HCT116 (cell line): ENCODE results near the gene RNF175. TPM values are rescaled to one million over a fixed set of nuclear protein-coding genes. Genes with fewer than 3 reads are reported as not detected.

Experiments
- ATAC-seq: fragments of 200-7000 bp; cut with Tn5 transposase; 2 replicates; pipeline ENCODE4 v1.9.1; 2020; ENCODE audit warnings: mild to moderate bottlenecking, moderate library complexity
- BruUV-seq: library from RNA; stranded (reverse); fragments of 400-500 nt; replicated peaks from 2 replicates; lab custom pipeline; 2021; lab: Mats Ljungman, UMichigan
- CTCF ChIA-PET: fragments of 300-600 bp; sonication (Branson Sonifier 250); formaldehyde crosslinking; loops from one replicate; lab custom pipeline; 2021; ENCODE audit warnings: antibody characterized with exemption; lab: Charles Lee
- POLR2A ChIA-PET: fragments of 300-600, 350-600 bp; sonication (Branson Sonifier 250); formaldehyde crosslinking; loops from one replicate; lab custom pipeline; 2021; ENCODE audit warnings: antibody characterized with exemption; lab: Charles Lee
- RAD21 ChIA-PET, 2 experiments: fragments of 300-600 bp; sonication (Branson Sonifier 250); formaldehyde crosslinking; loops; one replicate each; lab custom pipeline; 2023; ENCODE audit warnings: low total read pairs in 2 of 2; ENCODE audit not compliant: uncharacterized antibody in 2 of 2, unreplicated experiment in 2 of 2, low non-redundant PET in 1 of 2; lab: Charles Lee
- DNase-seq: peaks from one replicate; pipeline ENCODE4 v3.0.0-alpha.2; 2010; ENCODE audit warnings: low read depth, low spot score
- H2AFZ ChIP-seq: fragments of 200-600 bp; shearing (Covaris generic), sonication (generic); 2 replicates; pipeline ENCODE4 v1.6.1; 2017; ENCODE audit warnings: low read depth, mixed run types, mixed read lengths, antibody characterized with exemption, low read length; ENCODE audit not compliant: poor library complexity, severe bottlenecking
- H3K27ac ChIP-seq: 2 replicates; pipeline ENCODE4 v1.5.1; 2012; ENCODE audit warnings: low read depth, low read length
- H3K27me3 ChIP-seq: fragments of 200-600 bp; sonication (generic); 2 replicates; pipeline ENCODE4 v1.6.1; 2016; ENCODE audit warnings: mixed run types, low read length, mixed read lengths; ENCODE audit not compliant: insufficient read depth
- H3K36me3 ChIP-seq, 2 experiments: fragments of 200-500 bp in 1 of 2; fragments of 200-600 bp in 1 of 2; sonication (Bioruptor generic) in 1 of 2; sonication (generic) in 1 of 2; 2 replicates each; pipeline versions ENCODE4 v1.5.1 to v1.6.1; 2014 to 2016; ENCODE audit warnings: low read length in 2 of 2, inconsistent platforms in 1 of 2, mixed read lengths in 1 of 2, mixed run types in 1 of 2; ENCODE audit not compliant: insufficient read depth in 2 of 2, control insufficient read depth in 1 of 2
- H3K4me1 ChIP-seq, 2 experiments: fragments of 200-600 bp in 1 of 2; sonication (generic) in 1 of 2; 2 replicates each; pipeline versions ENCODE4 v1.5.1 to v1.6.1; 2012 to 2017; ENCODE audit warnings: low read length in 2 of 2, inconsistent platforms in 1 of 2, mild to moderate bottlenecking in 1 of 2, mixed read lengths in 1 of 2, mixed run types in 1 of 2, moderate library complexity in 1 of 2; ENCODE audit not compliant: insufficient read depth in 2 of 2, control insufficient read depth in 1 of 2
- H3K4me2 ChIP-seq: fragments of 200-600 bp; sonication (generic); 2 replicates; pipeline ENCODE4 v1.6.1; 2017; ENCODE audit warnings: mixed run types, low read length, mixed read lengths
- H3K4me3 ChIP-seq, 2 experiments: fragments of 200-600 bp in 1 of 2; sonication (generic) in 1 of 2; replicated peaks in 1 of 2; 2 replicates each; pipeline ENCODE4 v1.5.1; 2011 to 2016; ENCODE audit warnings: low read length in 2 of 2, control low read depth in 1 of 2, low read depth in 1 of 2, mild to moderate bottlenecking in 1 of 2, mixed read lengths in 1 of 2, mixed run types in 1 of 2
- H3K79me2 ChIP-seq: fragments of 200-600 bp; sonication (generic); 2 replicates; pipeline ENCODE4 v1.6.1; 2017; ENCODE audit warnings: mild to moderate bottlenecking, mixed run types, low read length, moderate library complexity, mixed read lengths; ENCODE audit not compliant: insufficient read depth
- H3K9ac ChIP-seq: fragments of 200-600 bp; sonication (generic); 2 replicates; pipeline ENCODE4 v1.6.1; 2016; ENCODE audit warnings: low read length, mixed read lengths
- H3K9me2 ChIP-seq: fragments of 200-600 bp; sonication (generic), shearing (Covaris generic); 2 replicates; pipeline ENCODE4 v1.6.1; 2017; ENCODE audit warnings: mixed run types, mild to moderate bottlenecking, moderate library complexity; ENCODE audit not compliant: insufficient read depth
- H3K9me3 ChIP-seq, 2 experiments: fragments of 200-500 bp in 1 of 2; fragments of 200-600 bp in 1 of 2; sonication (Bioruptor generic) in 1 of 2; sonication (generic) in 1 of 2; 2 replicates each; pipeline ENCODE4 v1.6.1; 2014 to 2017; ENCODE audit warnings: low read length in 2 of 2, mixed read lengths in 2 of 2, inconsistent platforms in 1 of 2, low read depth in 1 of 2, mild to moderate bottlenecking in 1 of 2, mixed run types in 1 of 2, moderate library complexity in 1 of 2; ENCODE audit not compliant: control insufficient read depth in 1 of 2, insufficient read depth in 1 of 2
- H4K20me1 ChIP-seq: fragments of 200-600 bp; sonication (generic), shearing (Covaris generic); 2 replicates; pipeline ENCODE4 v1.6.1; 2017; ENCODE audit warnings: mixed run types, mild to moderate bottlenecking, moderate library complexity; ENCODE audit not compliant: insufficient read depth
- CBX3 ChIP-seq: IDR thresholded peaks from 2 replicates; pipeline ENCODE4 v1.6.1; 2012; ENCODE audit warnings: low read depth
- FOSL1 ChIP-seq: IDR thresholded peaks from 2 replicates; pipeline ENCODE4 v1.6.1; 2012; ENCODE audit warnings: low read depth
- SIN3A ChIP-seq: IDR thresholded peaks from 2 replicates; pipeline ENCODE4 v1.6.1; 2012; ENCODE audit warnings: low read depth
- SRF ChIP-seq: IDR thresholded peaks from 2 replicates; pipeline ENCODE4 v1.6.1; 2012; ENCODE audit warnings: low read depth
- ZFX ChIP-seq: fragments of 450-650 bp; IDR thresholded peaks from 2 replicates; pipeline ENCODE4 v1.6.1; 2017
- ZNF274 ChIP-seq: fragments of 200-500 bp; sonication (Bioruptor generic); IDR thresholded peaks from 2 replicates; pipeline ENCODE4 v1.6.1; 2014; ENCODE audit warnings: mild to moderate bottlenecking, low read depth, low read length, inconsistent platforms
- intact Hi-C: fragments of 100-400 bp; cut with micrococcal nuclease; formaldehyde crosslinking; loops from 2 replicates; pipeline ENCODE4 v1.10.0; 2022
- total RNA-seq: library from RNA; stranded (reverse); gene quantifications from one replicate; pipeline ENCODE4 v1.2.1, GENCODE V29; 2021; ENCODE audit not compliant: unreplicated experiment
- TF ChIP-seq, protein P1 (sequence below): IDR thresholded peaks from 2 replicates; pipeline ENCODE4 v1.6.1; 2012
- TF ChIP-seq, protein P2 (sequence below), 3 experiments: fragments of 200-600 bp in 1 of 3; sonication (generic) in 1 of 3; IDR thresholded peaks in 2 of 3; conservative IDR thresholded peaks in 1 of 3; 2 replicates each; pipeline ENCODE4 v1.5.1; 2012 to 2017; ENCODE audit warnings: low read depth in 2 of 3, low read length in 2 of 3, antibody characterized with exemption in 1 of 3, borderline replicate concordance in 1 of 3, control low read depth in 1 of 3, mild to moderate bottlenecking in 1 of 3, mixed read lengths in 1 of 3, mixed run types in 1 of 3, moderate library complexity in 1 of 3; ENCODE audit not compliant: insufficient read depth in 1 of 3
- TF ChIP-seq, protein P3 (sequence below): IDR thresholded peaks from 2 replicates; pipeline ENCODE4 v1.6.1; 2011; ENCODE audit warnings: mild to moderate bottlenecking, low read length, moderate library complexity; ENCODE audit not compliant: insufficient replicate concordance; ENCODE audit errors: extremely low read depth

Gene RNF175
- total RNA-seq, 1 experiment from 2014 or later: not detected

DNA sequence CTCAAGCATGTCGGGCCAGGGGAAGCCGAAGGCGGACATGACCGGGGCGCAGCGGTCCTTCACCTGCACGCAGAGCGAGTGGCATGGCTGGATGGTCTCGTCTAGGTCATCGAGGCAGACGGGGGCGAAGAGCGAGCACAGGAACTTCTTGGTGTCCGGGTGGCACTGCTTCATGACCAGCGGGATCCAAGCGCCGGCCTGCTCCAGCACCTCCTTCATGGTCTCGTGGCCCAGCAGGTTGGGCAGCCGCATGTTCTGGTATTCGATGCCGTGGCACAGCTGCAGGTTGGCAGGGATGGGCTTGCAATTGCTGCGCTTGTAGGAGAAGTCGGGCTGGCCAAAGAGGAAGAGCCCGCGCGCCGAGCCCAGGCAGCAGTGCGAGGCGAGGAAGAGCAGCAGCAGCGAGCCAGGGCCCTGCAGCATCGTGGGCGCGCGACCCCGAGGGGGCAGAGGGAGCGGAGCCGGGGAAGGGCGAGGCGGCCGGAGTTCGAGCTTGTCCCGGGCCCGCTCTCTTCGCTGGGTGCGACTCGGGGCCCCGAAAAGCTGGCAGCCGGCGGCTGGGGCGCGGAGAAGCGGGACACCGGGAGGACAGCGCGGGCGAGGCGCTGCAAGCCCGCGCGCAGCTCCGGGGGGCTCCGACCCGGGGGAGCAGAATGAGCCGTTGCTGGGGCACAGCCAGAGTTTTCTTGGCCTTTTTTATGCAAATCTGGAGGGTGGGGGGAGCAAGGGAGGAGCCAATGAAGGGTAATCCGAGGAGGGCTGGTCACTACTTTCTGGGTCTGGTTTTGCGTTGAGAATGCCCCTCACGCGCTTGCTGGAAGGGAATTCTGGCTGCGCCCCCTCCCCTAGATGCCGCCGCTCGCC, 28.8 kb upstream of the RNF175 start, which contains the start of gene SFRP2:
TSS of gene SFRP2 (minus strand) at position 671 of the 864 bp plus-strand sequence. CDS start at position 423, 248 bp downstream.
- intact Hi-C loops: loop anchor here (5.0 kb wide), 2 partner anchors 234 to 719 kb away; no protein-coding TSS in a partner anchor
- Histone ChIP-seq H4K20me1 (no peaks in the 10 kb centered on the region), H3K36me3 (no peaks in the 10 kb centered on the region), H3K9me3 (no peaks in the 10 kb centered on the region), H3K79me2 (no peaks in the 10 kb centered on the region), H2AFZ (no peak within 1 kb of the TSS), H3K27me3 (peaks cover 7% of the 10 kb centered on the region; the same call in 1 of the 2 replicates), H3K9ac (no peak within 1 kb of the TSS), H3K27ac (no peak within 1 kb of the TSS), H3K4me1 (no peaks in the 10 kb centered on the region), H3K4me3 (no peak within 1 kb of the TSS), H3K4me2 (no peak within 1 kb of the TSS), H3K9me2 (no peaks in the 10 kb centered on the region)
- POLR2A ChIA-PET: no interaction called here
- TF ChIP-seq ZFX (no peak), FOSL1 (no peak), ZNF274 (no peak)
- TF ChIP-seq, protein P1, sequence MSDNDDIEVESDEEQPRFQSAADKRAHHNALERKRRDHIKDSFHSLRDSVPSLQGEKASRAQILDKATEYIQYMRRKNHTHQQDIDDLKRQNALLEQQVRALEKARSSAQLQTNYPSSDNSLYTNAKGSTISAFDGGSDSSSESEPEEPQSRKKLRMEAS: no peak
- RAD21 ChIA-PET: no interaction called here
- no peak for ATAC-seq
- CTCF ChIA-PET: no interaction called here
- no peak for DNase-seq
- BruUV-seq: no TSS peak

DNA sequence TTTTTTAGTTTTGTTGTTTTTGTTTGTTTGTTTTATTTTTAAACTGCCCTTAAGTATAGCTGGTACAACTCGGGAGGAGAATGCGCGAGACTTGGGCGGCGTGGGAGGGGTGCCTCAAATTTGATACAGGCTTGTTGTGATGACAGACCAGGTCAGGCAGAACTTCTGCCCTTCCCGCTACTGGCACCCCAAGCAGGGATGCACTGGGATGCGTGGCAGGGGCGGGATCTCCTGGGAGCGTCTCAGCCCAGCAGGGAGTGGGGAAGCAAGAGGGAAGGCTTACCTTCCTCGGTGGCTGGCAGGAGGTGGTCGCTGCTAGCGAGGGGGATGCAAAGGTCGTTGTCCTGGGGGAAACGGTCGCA, 28.2 kb upstream of the RNF175 start:
- H3K36me3 ChIP-seq: no peaks in the 10 kb centered on the region
- no peaks in the 10 kb centered on the region for H3K9me3 ChIP-seq
- intact Hi-C loops: loop anchor here (5.0 kb wide), 2 partner anchors 234 to 719 kb away; no protein-coding TSS in a partner anchor
- DNase-seq (no peak), ATAC-seq (no peak)
- RAD21 ChIA-PET: no interaction called here
- POLR2A ChIA-PET: no interaction called here
- H3K4me1 ChIP-seq: no peaks in the 10 kb centered on the region
- BruUV-seq: no TSS peak
- H4K20me1 ChIP-seq: no peaks in the 10 kb centered on the region
- CTCF ChIA-PET: no interaction called here
- no peak overlapping the region for H3K4me2 ChIP-seq
- TF ChIP-seq SRF: no peak
- TF ChIP-seq, protein P2, sequence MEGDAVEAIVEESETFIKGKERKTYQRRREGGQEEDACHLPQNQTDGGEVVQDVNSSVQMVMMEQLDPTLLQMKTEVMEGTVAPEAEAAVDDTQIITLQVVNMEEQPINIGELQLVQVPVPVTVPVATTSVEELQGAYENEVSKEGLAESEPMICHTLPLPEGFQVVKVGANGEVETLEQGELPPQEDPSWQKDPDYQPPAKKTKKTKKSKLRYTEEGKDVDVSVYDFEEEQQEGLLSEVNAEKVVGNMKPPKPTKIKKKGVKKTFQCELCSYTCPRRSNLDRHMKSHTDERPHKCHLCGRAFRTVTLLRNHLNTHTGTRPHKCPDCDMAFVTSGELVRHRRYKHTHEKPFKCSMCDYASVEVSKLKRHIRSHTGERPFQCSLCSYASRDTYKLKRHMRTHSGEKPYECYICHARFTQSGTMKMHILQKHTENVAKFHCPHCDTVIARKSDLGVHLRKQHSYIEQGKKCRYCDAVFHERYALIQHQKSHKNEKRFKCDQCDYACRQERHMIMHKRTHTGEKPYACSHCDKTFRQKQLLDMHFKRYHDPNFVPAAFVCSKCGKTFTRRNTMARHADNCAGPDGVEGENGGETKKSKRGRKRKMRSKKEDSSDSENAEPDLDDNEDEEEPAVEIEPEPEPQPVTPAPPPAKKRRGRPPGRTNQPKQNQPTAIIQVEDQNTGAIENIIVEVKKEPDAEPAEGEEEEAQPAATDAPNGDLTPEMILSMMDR (IDR thresholded peaks at IDR 0.05 in 2 of 3, conservative IDR thresholded peaks at IDR 0.05 in 1 of 3; ENCODE audit: borderline replicate concordance in 1 of 3, insufficient read depth in 1 of 3, low read depth in 2 of 3, low read length in 2 of 3): no peak
- TF ChIP-seq, protein P1: no peak
- TF ChIP-seq, protein P3, sequence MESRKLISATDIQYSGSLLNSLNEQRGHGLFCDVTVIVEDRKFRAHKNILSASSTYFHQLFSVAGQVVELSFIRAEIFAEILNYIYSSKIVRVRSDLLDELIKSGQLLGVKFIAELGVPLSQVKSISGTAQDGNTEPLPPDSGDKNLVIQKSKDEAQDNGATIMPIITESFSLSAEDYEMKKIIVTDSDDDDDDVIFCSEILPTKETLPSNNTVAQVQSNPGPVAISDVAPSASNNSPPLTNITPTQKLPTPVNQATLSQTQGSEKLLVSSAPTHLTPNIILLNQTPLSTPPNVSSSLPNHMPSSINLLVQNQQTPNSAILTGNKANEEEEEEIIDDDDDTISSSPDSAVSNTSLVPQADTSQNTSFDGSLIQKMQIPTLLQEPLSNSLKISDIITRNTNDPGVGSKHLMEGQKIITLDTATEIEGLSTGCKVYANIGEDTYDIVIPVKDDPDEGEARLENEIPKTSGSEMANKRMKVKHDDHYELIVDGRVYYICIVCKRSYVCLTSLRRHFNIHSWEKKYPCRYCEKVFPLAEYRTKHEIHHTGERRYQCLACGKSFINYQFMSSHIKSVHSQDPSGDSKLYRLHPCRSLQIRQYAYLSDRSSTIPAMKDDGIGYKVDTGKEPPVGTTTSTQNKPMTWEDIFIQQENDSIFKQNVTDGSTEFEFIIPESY: no peak
- no peak for TF ChIP-seq ZFX
- TF ChIP-seq CBX3: no peak
- TF ChIP-seq SIN3A: no peak
- TF ChIP-seq ZNF274: no peak
- no peak for TF ChIP-seq FOSL1
- H3K27me3 ChIP-seq: peaks cover 7% of the 10 kb centered on the region; the same call in 1 of the 2 replicates
- no peaks in the 10 kb centered on the region for H3K9me2 ChIP-seq
- H3K79me2 ChIP-seq: no peaks in the 10 kb centered on the region
- H3K9ac ChIP-seq: no peak overlapping the region
- H3K27ac ChIP-seq: no peak overlapping the region
- no peak overlapping the region for H3K4me3 ChIP-seq
- no peak overlapping the region for H2AFZ ChIP-seq
